Caco-2 (cell line): Measurements from ENCODE around the gene MEST. TPM values are rescaled to one million over a fixed set of nuclear protein-coding genes. Genes with fewer than 3 reads are reported as not detected.

ENCODE experiments used
- BruUV-seq: library from RNA; stranded (reverse); fragments of 400-500 nt; replicated peaks from 2 replicates; lab custom pipeline; 2021; lab: Mats Ljungman, UMichigan
- CTCF ChIA-PET: fragments of 300-600 bp; sonication (Branson Sonifier 250); formaldehyde crosslinking; loops from one replicate; lab custom pipeline; 2022; ENCODE audit warnings: antibody characterized with exemption; lab: Charles Lee
- POLR2A ChIA-PET: fragments of 300-600 bp; sonication (Branson Sonifier 250); formaldehyde crosslinking; loops from one replicate; lab custom pipeline; 2022; ENCODE audit warnings: antibody characterized with exemption; lab: Charles Lee
- DNase-seq, 2 experiments: peaks; one replicate each; pipeline versions ENCODE4 v3.0.0 to v3.0.0-alpha.2; 2020 to 2022
- H3K27me3 ChIP-seq: replicated peaks from 2 replicates; pipeline ENCODE4 v1.6.0; 2011; ENCODE audit warnings: low read length; ENCODE audit not compliant: control insufficient read depth, insufficient read depth
- H3K36me3 ChIP-seq: 2 replicates; pipeline ENCODE4 v1.5.1; 2011; ENCODE audit warnings: low read length; ENCODE audit not compliant: control insufficient read depth, insufficient read depth
- H3K4me1 ChIP-seq: fragments of 250-450 bp; sonication (Bioruptor Pico); 2 replicates; pipeline ENCODE4 v1.5.1; 2020; ENCODE audit warnings: mild to moderate bottlenecking
- H3K4me3 ChIP-seq: 2 replicates; pipeline ENCODE4 v1.5.1; 2011; ENCODE audit warnings: low read depth, mild to moderate bottlenecking, control low read depth, low read length
- H3K9me3 ChIP-seq: fragments of 250-450 bp; sonication (Bioruptor Pico); 2 replicates; pipeline ENCODE4 v1.5.1; 2020; ENCODE audit warnings: mild to moderate bottlenecking, moderate library complexity
- H3K27ac Mint-ChIP-seq: one replicate; pipeline ENCODE4 v1.8.0; 2022; ENCODE audit warnings: mixed read lengths; ENCODE audit not compliant: unreplicated experiment
- H3K27me3 Mint-ChIP-seq: one replicate; pipeline ENCODE4 v1.8.0; 2022; ENCODE audit warnings: mixed read lengths; ENCODE audit not compliant: insufficient read depth, unreplicated experiment
- H3K36me3 Mint-ChIP-seq: one replicate; pipeline ENCODE4 v1.8.0; 2022; ENCODE audit warnings: mild to moderate bottlenecking, mixed read lengths; ENCODE audit not compliant: insufficient read depth, unreplicated experiment
- H3K4me1 Mint-ChIP-seq: one replicate; pipeline ENCODE4 v1.8.0; 2022; ENCODE audit warnings: low read depth, mixed read lengths; ENCODE audit not compliant: unreplicated experiment
- H3K4me3 Mint-ChIP-seq: one replicate; pipeline ENCODE4 v1.8.0; 2022; ENCODE audit warnings: mild to moderate bottlenecking, moderate library complexity, mixed read lengths; ENCODE audit not compliant: unreplicated experiment
- H3K9me3 Mint-ChIP-seq: one replicate; pipeline ENCODE4 v1.8.0; 2022; ENCODE audit warnings: mixed read lengths; ENCODE audit not compliant: unreplicated experiment
- intact Hi-C: fragments of 100-400 bp; cut with micrococcal nuclease; formaldehyde crosslinking; loops from one replicate; pipeline ENCODE4 v1.10.0; 2022; ENCODE audit not compliant: unreplicated experiment
- total RNA-seq: library from RNA; stranded (reverse); gene quantifications from 2 replicates; pipeline ENCODE4 v1.2.3, GENCODE V29; 2022
- TF ChIP-seq, protein P1 (sequence below), 2 experiments: fragments of 200-600 bp in 1 of 2; IDR thresholded peaks; 1 replicate in 1 of 2; 2 replicates in 1 of 2; pipeline versions ENCODE4 v1.5.1 to v1.8.0; 2011 to 2022; ENCODE audit warnings: antibody characterized with exemption in 1 of 2, control low read depth in 1 of 2, inconsistent platforms in 1 of 2, low read depth in 1 of 2, low read length in 1 of 2, mild to moderate bottlenecking in 1 of 2, moderate library complexity in 1 of 2; ENCODE audit not compliant: insufficient read depth in 1 of 2, severe bottlenecking in 1 of 2, unreplicated experiment in 1 of 2

MEST gene
- total RNA-seq, 1 experiment from 2014 or later = 270 TPM

DNA sequence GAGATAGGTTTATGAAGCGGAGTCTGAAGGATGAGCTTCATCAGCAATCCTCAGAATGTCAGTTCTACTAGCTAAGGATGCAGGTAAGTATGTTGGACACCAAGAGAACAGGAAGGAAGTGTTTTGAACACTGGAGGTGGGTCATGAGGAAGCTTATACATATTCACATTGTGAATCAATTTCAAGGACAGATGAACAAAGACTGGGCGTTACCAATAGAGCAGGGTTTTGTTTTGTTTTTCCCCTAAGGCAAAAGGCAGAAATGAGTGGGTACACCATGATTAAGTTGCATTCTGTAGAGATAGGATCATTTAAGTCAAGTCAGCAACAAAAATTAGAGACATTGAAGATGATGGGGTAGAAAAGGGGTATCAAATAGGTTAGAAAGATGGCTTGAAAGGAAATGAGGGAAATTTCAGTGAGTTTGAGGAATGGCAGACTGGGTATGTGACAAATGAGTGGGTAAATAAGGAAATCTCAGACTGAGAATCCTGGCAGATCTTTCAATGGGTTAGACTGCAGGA lies 51.7 kb downstream of the MEST start:
- Histone ChIP-seq H3K27me3 (no peaks in the 10 kb centered on the region), H3K9me3 (no peaks in the 10 kb centered on the region), H3K36me3 (no peaks in the 10 kb centered on the region; the same call in 1 of the 2 replicates), H3K4me3 (no peak overlapping the region), H3K4me1 (no peaks in the 10 kb centered on the region)
- H3K36me3 Mint-ChIP-seq = no peaks in the 10 kb centered on the region
- no peaks in the 10 kb centered on the region for H3K27me3 Mint-ChIP-seq
- BruUV-seq = no TSS peak
- DNase-seq = no peak
- CTCF ChIA-PET = no interaction called here
- POLR2A ChIA-PET = no interaction called here
- no peak overlapping the region for H3K4me3 Mint-ChIP-seq
- TF ChIP-seq, protein P1, sequence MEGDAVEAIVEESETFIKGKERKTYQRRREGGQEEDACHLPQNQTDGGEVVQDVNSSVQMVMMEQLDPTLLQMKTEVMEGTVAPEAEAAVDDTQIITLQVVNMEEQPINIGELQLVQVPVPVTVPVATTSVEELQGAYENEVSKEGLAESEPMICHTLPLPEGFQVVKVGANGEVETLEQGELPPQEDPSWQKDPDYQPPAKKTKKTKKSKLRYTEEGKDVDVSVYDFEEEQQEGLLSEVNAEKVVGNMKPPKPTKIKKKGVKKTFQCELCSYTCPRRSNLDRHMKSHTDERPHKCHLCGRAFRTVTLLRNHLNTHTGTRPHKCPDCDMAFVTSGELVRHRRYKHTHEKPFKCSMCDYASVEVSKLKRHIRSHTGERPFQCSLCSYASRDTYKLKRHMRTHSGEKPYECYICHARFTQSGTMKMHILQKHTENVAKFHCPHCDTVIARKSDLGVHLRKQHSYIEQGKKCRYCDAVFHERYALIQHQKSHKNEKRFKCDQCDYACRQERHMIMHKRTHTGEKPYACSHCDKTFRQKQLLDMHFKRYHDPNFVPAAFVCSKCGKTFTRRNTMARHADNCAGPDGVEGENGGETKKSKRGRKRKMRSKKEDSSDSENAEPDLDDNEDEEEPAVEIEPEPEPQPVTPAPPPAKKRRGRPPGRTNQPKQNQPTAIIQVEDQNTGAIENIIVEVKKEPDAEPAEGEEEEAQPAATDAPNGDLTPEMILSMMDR (IDR thresholded peaks at IDR 0.05; ENCODE audit: insufficient read depth in 1 of 2, low read depth in 1 of 2, low read length in 1 of 2, severe bottlenecking in 1 of 2, unreplicated experiment in 1 of 2) = no peak
- H3K27ac Mint-ChIP-seq = no peak overlapping the region
- intact Hi-C loops = no loop called here
- H3K4me1 Mint-ChIP-seq = no peaks in the 10 kb centered on the region
- H3K9me3 Mint-ChIP-seq = no peaks in the 10 kb centered on the region

DNA sequence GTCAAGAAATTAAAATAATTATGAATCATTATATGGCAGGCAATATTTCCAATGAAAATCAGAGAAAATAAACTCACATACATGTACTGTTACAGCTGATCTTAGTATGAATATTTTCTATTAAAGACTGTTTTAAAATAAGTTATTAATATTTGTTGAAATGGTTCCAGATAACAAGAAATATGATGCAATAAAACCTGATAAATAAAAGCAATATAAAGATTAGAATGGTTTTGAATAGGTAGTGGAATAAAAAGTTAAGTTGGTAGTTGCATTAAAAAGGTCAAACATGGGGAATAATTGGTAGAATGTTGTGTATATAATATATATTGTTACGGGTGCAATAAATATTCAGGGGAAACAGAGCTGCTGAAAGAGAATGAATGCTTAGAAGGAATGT lies 52.5 kb downstream of the MEST start:
- no peaks in the 10 kb centered on the region for H3K36me3 Mint-ChIP-seq
- H3K27me3 ChIP-seq = no peaks in the 10 kb centered on the region
- no peak overlapping the region for H3K4me3 Mint-ChIP-seq
- no peaks in the 10 kb centered on the region for H3K27me3 Mint-ChIP-seq
- H3K4me3 ChIP-seq = no peak overlapping the region
- ChIA-PET CTCF (no interaction called here), POLR2A (no interaction called here)
- no peaks in the 10 kb centered on the region for H3K9me3 ChIP-seq
- BruUV-seq = no TSS peak
- H3K4me1 ChIP-seq = no peaks in the 10 kb centered on the region
- no peaks in the 10 kb centered on the region for H3K9me3 Mint-ChIP-seq
- no peaks in the 10 kb centered on the region for H3K4me1 Mint-ChIP-seq
- TF ChIP-seq, protein P1 (IDR thresholded peaks at IDR 0.05; ENCODE audit: insufficient read depth in 1 of 2, low read depth in 1 of 2, low read length in 1 of 2, severe bottlenecking in 1 of 2, unreplicated experiment in 1 of 2) = no peak
- no peak overlapping the region for H3K27ac Mint-ChIP-seq
- no peaks in the 10 kb centered on the region; the same call in 1 of the 2 replicates for H3K36me3 ChIP-seq
- intact Hi-C loops = no loop called here
- DNase-seq = no peak

DNA sequence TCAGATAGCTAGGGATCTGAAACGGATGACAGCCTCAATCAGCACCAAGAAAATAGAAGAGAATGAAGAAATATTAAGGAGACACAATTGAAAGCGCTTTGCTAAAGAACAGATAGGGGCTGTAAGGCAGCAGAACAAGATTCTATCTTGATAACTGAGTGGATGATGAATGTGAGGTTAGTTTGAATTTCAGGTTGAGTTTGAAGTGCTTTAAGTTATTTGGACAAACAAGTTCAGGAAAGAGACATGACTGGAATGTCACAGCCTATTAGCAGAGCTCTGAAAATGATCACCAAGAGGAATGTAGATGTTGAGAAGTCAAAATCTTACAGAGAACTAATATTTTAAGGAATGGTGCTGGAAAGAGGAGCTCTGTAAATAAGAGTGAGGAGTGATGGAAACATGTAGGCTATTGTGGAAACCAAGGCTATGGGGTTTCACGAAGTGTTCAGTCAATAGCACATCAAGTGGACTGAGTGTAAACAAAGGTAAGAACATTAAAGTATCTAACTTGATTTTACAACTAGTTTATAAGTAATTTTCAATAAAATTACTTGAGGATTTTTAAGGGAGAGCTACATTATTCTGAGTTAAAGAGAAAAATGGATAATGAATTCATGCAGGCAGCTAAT lies 61.6 kb downstream of the MEST start:
- ChIA-PET CTCF (no interaction called here), POLR2A (no interaction called here)
- H3K4me3 ChIP-seq = no peak overlapping the region
- no peaks in the 10 kb centered on the region for H3K27me3 ChIP-seq
- no peaks in the 10 kb centered on the region for H3K4me1 Mint-ChIP-seq
- no peaks in the 10 kb centered on the region for H3K27me3 Mint-ChIP-seq
- DNase-seq = no peak
- no peaks in the 10 kb centered on the region for H3K36me3 ChIP-seq
- TF ChIP-seq, protein P1 (IDR thresholded peaks at IDR 0.05; ENCODE audit: insufficient read depth in 1 of 2, low read depth in 1 of 2, low read length in 1 of 2, severe bottlenecking in 1 of 2, unreplicated experiment in 1 of 2) = no peak
- H3K27ac Mint-ChIP-seq = no peak overlapping the region
- intact Hi-C loops = no loop called here
- H3K4me1 ChIP-seq = no peaks in the 10 kb centered on the region
- BruUV-seq = no TSS peak
- H3K9me3 ChIP-seq = no peaks in the 10 kb centered on the region
- no peaks in the 10 kb centered on the region for H3K36me3 Mint-ChIP-seq
- H3K4me3 Mint-ChIP-seq = no peak overlapping the region
- H3K9me3 Mint-ChIP-seq = no peaks in the 10 kb centered on the region
